Measurements from ENCODE around the gene ZBTB39.

DNA sequence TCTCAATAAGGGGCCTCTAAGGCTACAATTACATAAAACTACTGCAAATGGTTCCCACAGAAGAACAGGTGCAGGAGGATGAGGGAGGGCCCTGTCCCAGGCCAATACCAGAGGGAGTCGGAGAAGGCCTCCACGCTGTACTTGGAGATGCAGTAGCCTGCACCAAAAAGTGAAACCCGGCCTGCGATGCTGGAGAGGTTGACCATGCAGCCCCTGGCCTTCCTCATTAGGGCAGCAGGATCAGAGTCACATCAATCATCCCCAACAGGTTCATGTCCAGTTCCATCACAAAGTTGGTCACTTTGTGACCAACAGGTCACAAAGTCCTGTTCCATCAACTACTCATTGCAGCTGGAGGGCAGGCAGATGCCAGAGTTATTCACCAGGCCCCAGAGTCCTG is 23.0 kb downstream of the ZBTB39 start:
- no peak for TF ChIP-seq CTCF (IDR thresholded peaks at IDR 0.05)
- no peak for TF ChIP-seq POLR2A (IDR thresholded peaks at IDR 0.05)
